Vagina (tissue), 2 donors: ENCODE measurements around the gene THYN1. TPM values are rescaled to one million over a fixed set of nuclear protein-coding genes. Genes with fewer than 3 reads are reported as not detected.

Source experiments
- DNase-seq, 2 donors: peaks; one replicate each; pipeline ENCODE4 v3.0.0-alpha.2; 2017; ENCODE audit errors: extremely low spot score in 2 of 2
- H3K27ac ChIP-seq: fragments of 200-600 bp; sonication (generic); one replicate; pipeline ENCODE4 v1.5.1; 2019
- H3K27me3 ChIP-seq: fragments of 200-600 bp; sonication (generic); one replicate; pipeline ENCODE4 v1.5.1; 2019
- H3K36me3 ChIP-seq, 2 donors: fragments of 200-600 bp; sonication (generic); one replicate each; pipeline ENCODE4 v1.5.1; 2017 to 2019
- H3K4me1 ChIP-seq: fragments of 200-600 bp; sonication (generic); one replicate; pipeline ENCODE4 v1.5.1; 2019
- H3K4me3 ChIP-seq, 2 donors: fragments of 200-600 bp; sonication (generic); 1 replicate in 1 of 2; 2 replicates in 1 of 2; pipeline ENCODE4 v1.5.1; 2016 to 2019
- H3K9me3 ChIP-seq: fragments of 200-600 bp; sonication (generic); one replicate; pipeline ENCODE4 v1.5.1; 2019
- CTCF ChIP-seq, 3 experiments: fragments of 450-650 bp in 2 of 3; fragments of 200-600 bp in 1 of 3; sonication (generic) in 1 of 3; IDR thresholded peaks; one replicate each; pipeline ENCODE4 v1.5.1; 2017 to 2019; ENCODE audit warnings: antibody characterized with exemption in 3 of 3, mild to moderate bottlenecking in 2 of 3, moderate library complexity in 2 of 3
- POLR2A ChIP-seq, 2 donors: fragments of 450-650 bp; IDR thresholded peaks; one replicate each; pipeline ENCODE4 v1.6.1; 2017; ENCODE audit warnings: antibody characterized with exemption in 2 of 2, mild to moderate bottlenecking in 2 of 2, moderate library complexity in 2 of 2
- POLR2AphosphoS5 ChIP-seq, 2 donors: sonication (generic); formaldehyde crosslinking; IDR thresholded peaks; one replicate each; pipeline ENCODE4 v1.9.0; 2017; ENCODE audit warnings: antibody characterized with exemption in 2 of 2, mild to moderate bottlenecking in 2 of 2, low read depth in 1 of 2; ENCODE audit not compliant: insufficient read depth in 1 of 2
- intact Hi-C: fragments of 100-400 bp; cut with DNase I; formaldehyde crosslinking; loops from one replicate; pipeline ENCODE4 v1.15.1; 2023
- total RNA-seq: library from RNA; depleted of rRNA; stranded (reverse); fragments of >200 nt; gene quantifications from one replicate; pipeline ENCODE4 v1.2.3, GENCODE V29; 2016

The THYN1 gene
- total RNA-seq, 1 donor from 2014 or later = 39.8 TPM

- Histone ChIP-seq H3K27ac (no peak overlapping the region), H3K4me1 (peaks cover 24% of the 10 kb centered on the region), H3K27me3 (no peaks in the 10 kb centered on the region), H3K4me3 (peak overlapping the region; percentile 92 to 98), H3K9me3 (no peaks in the 10 kb centered on the region), H3K36me3 (peaks cover 0 to 8% of the 10 kb centered on the region in 2 donors)
- TF ChIP-seq CTCF (IDR thresholded peaks at IDR 0.05) (no peak), POLR2AphosphoS5 (IDR thresholded peaks at IDR 0.05; ENCODE audit: insufficient read depth in 1 of 2, low read depth in 1 of 2) (no peak), POLR2A (IDR thresholded peaks at IDR 0.05) (no peak)
- intact Hi-C loops = no loop called here
- DNase-seq = no peak
Measured at GRCh38 chr11:134254433-134255183, 1.5 kb upstream of the THYN1 start.

- DNase-seq = no peak
- intact Hi-C loops = no loop called here
- H3K27me3 ChIP-seq = no peaks in the 10 kb centered on the region
- peak overlapping the region; percentile 37 for H3K27ac ChIP-seq
- TF ChIP-seq POLR2A (IDR thresholded peaks at IDR 0.05) (no peak), POLR2AphosphoS5 (IDR thresholded peaks at IDR 0.05; ENCODE audit: insufficient read depth in 1 of 2, low read depth in 1 of 2) (no peak), CTCF (IDR thresholded peaks at IDR 0.05) (no peak)
- peaks cover 0 to 15% of the 10 kb centered on the region in 2 donors for H3K36me3 ChIP-seq
- H3K4me3 ChIP-seq = peak overlapping the region; percentile 92 to 98
- no peaks in the 10 kb centered on the region for H3K9me3 ChIP-seq
- peaks cover 24% of the 10 kb centered on the region for H3K4me1 ChIP-seq
Measured at GRCh38 chr11:134252346-134253187, 585 bp downstream of the THYN1 start.

GRCh38 chr11:134250675-134251074, 2.5 kb downstream of the THYN1 start:
- no peaks in the 10 kb centered on the region for H3K27me3 ChIP-seq
- H3K36me3 ChIP-seq = peaks cover 0 to 32% of the 10 kb centered on the region in 2 donors
- DNase-seq = no peak
- TF ChIP-seq POLR2AphosphoS5 (IDR thresholded peaks at IDR 0.05; ENCODE audit: insufficient read depth in 1 of 2, low read depth in 1 of 2) (no peak), POLR2A (IDR thresholded peaks at IDR 0.05) (no peak), CTCF (IDR thresholded peaks at IDR 0.05) (no peak)
- no peak overlapping the region for H3K27ac ChIP-seq
- H3K4me3 ChIP-seq = no peak overlapping the region
- no peaks in the 10 kb centered on the region for H3K9me3 ChIP-seq
- intact Hi-C loops = no loop called here
- H3K4me1 ChIP-seq = peaks cover 24% of the 10 kb centered on the region

- Histone ChIP-seq H3K27me3 (no peaks in the 10 kb centered on the region), H3K9me3 (no peaks in the 10 kb centered on the region), H3K27ac (no peak overlapping the region), H3K4me1 (peaks cover 24% of the 10 kb centered on the region), H3K4me3 (no peak overlapping the region), H3K36me3 (peaks cover 0 to 37% of the 10 kb centered on the region in 2 donors)
- TF ChIP-seq POLR2A (IDR thresholded peaks at IDR 0.05) (no peak), POLR2AphosphoS5 (IDR thresholded peaks at IDR 0.05; ENCODE audit: insufficient read depth in 1 of 2, low read depth in 1 of 2) (no peak), CTCF (IDR thresholded peaks at IDR 0.05) (no peak)
- intact Hi-C loops = no loop called here
- DNase-seq = no peak
Measured at GRCh38 chr11:134250246-134250645, 2.9 kb downstream of the THYN1 start.
